Breast epithelium (tissue), 3 donors: ENCODE measurements around the gene COL11A1.

Experiments used
- POLR2A ChIP-seq: fragments of 450-650 bp; IDR thresholded peaks from one replicate; pipeline ENCODE4 v1.6.1; 2016; ENCODE audit warnings: antibody characterized with exemption, mild to moderate bottlenecking, moderate library complexity
- POLR2AphosphoS5 ChIP-seq, 3 donors: sonication (generic); formaldehyde crosslinking; IDR thresholded peaks; one replicate each; pipeline ENCODE4 v1.6.1; 2017; ENCODE audit warnings: antibody characterized with exemption in 3 of 3
- TF ChIP-seq, protein P1 (sequence below), 3 donors: fragments of 450-650 bp; IDR thresholded peaks; one replicate each; pipeline ENCODE4 v1.5.1; 2016 to 2017; ENCODE audit warnings: antibody characterized with exemption in 3 of 3, mild to moderate bottlenecking in 3 of 3, moderate library complexity in 3 of 3

DNA sequence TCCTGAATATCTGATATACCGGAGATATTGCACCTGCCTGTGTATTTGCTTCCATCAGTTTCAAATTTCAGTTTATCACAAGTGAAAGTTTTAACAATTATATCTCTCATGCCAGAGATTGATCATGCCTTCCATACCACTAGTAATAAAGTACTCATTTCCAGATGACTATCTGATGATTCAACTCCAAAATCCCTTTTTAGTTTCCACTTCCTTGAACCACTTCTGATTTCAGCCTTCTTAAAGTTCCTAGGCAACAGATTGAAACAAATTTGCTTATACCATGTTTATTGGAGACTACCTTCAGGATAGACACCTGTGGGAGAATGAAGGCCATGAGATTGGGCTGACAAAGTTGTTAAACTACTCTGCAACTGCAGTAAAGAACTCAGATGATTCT, 21.5 kb upstream of the COL11A1 start:
- TF ChIP-seq, protein P1, sequence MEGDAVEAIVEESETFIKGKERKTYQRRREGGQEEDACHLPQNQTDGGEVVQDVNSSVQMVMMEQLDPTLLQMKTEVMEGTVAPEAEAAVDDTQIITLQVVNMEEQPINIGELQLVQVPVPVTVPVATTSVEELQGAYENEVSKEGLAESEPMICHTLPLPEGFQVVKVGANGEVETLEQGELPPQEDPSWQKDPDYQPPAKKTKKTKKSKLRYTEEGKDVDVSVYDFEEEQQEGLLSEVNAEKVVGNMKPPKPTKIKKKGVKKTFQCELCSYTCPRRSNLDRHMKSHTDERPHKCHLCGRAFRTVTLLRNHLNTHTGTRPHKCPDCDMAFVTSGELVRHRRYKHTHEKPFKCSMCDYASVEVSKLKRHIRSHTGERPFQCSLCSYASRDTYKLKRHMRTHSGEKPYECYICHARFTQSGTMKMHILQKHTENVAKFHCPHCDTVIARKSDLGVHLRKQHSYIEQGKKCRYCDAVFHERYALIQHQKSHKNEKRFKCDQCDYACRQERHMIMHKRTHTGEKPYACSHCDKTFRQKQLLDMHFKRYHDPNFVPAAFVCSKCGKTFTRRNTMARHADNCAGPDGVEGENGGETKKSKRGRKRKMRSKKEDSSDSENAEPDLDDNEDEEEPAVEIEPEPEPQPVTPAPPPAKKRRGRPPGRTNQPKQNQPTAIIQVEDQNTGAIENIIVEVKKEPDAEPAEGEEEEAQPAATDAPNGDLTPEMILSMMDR (IDR thresholded peaks at IDR 0.05) = no peak
- TF ChIP-seq POLR2A (no peak), POLR2AphosphoS5 (IDR thresholded peaks at IDR 0.05) (no peak)
